Immature natural killer cell (primary cell): ENCODE measurements around the gene ANKH. TPM values are rescaled to one million over a fixed set of nuclear protein-coding genes. Genes with fewer than 3 reads are reported as not detected.

Experiments
- DNase-seq, 3 donors: peaks; one replicate each; pipeline ENCODE4 v3.0.0; 2022; ENCODE audit warnings: mixed read lengths in 1 of 3
- H3K27ac Mint-ChIP-seq, 6 donors: one replicate each; pipeline ENCODE4 v1.8.0; 2020; ENCODE audit warnings: mixed read lengths in 6 of 6, mild to moderate bottlenecking in 5 of 6, inconsistent platforms in 4 of 6, moderate library complexity in 3 of 6
- H3K27me3 Mint-ChIP-seq, 3 donors: one replicate each; pipeline ENCODE4 v1.8.0; 2020 to 2021; ENCODE audit warnings: low read depth in 3 of 3, mild to moderate bottlenecking in 3 of 3, mixed read lengths in 3 of 3, moderate library complexity in 3 of 3, inconsistent platforms in 1 of 3
- H3K36me3 Mint-ChIP-seq, 3 donors: one replicate each; pipeline ENCODE4 v1.8.0; 2020; ENCODE audit warnings: mixed read lengths in 3 of 3, inconsistent platforms in 2 of 3, mild to moderate bottlenecking in 2 of 3
- H3K4me1 Mint-ChIP-seq, 2 donors: one replicate each; pipeline ENCODE4 v1.8.0; 2020; ENCODE audit warnings: inconsistent platforms in 2 of 2, mild to moderate bottlenecking in 2 of 2, mixed read lengths in 2 of 2, moderate library complexity in 1 of 2
- H3K4me3 Mint-ChIP-seq, 5 donors: one replicate each; pipeline ENCODE4 v1.8.0; 2020; ENCODE audit warnings: mild to moderate bottlenecking in 5 of 5, mixed read lengths in 5 of 5, inconsistent platforms in 3 of 5, moderate library complexity in 3 of 5
- H3K9me3 Mint-ChIP-seq, 6 donors: one replicate each; pipeline ENCODE4 v1.8.0; 2020; ENCODE audit warnings: mild to moderate bottlenecking in 6 of 6, mixed read lengths in 6 of 6, inconsistent platforms in 4 of 6, moderate library complexity in 3 of 6
- polyA plus RNA-seq, 3 donors: library from polyadenylated mRNA; unstranded; fragments of 300-500 nt; fragmentation: Illumina TruSeq; gene quantifications; one replicate each; pipeline ENCODE4 v1.2.3, GENCODE V29; 2021

Gene ANKH
- polyA plus RNA-seq, 3 donors from 2014 or later: 20.8 to 26.5 (median 25.4) TPM

DNA sequence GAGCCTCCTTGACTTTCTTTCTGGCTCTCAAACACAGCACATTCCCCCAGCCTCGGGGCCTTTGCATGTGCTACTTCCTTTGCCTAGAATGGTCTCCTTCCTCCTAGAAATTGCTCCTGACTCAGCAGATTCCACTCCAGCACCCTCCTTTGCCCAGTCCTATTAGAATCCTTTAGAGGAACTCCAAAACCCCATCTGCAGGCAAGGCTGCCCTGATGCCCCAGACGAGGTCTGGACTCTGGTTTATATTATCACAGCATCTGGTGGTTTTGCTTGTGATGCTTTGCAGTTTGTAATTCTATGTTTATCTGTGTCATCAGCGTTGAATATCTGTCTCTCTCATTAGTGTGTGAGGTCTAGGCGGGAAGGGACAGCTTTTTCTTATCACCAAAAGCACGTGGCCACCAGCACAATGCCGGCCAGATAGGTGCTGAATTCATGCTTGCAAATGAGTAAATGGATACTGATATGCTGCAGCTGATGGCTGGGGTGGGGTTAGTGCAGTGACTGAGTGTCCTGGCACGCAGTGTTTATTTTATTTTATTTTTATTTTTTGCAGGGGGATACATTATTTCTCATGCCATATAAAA lies 30.0 kb upstream of the ANKH start:
- Mint-ChIP-seq H3K27me3 (peaks cover 3 to 5% (median 4%) of the 10 kb centered on the region in 3 donors), H3K4me3 (no peak overlapping the region), H3K4me1 (no peaks in the 10 kb centered on the region), H3K27ac (no peak overlapping the region), H3K9me3 (no peaks in the 10 kb centered on the region), H3K36me3 (peaks cover 0 to 3% (median 0%) of the 10 kb centered on the region in 3 donors)
- no peak for DNase-seq

DNA sequence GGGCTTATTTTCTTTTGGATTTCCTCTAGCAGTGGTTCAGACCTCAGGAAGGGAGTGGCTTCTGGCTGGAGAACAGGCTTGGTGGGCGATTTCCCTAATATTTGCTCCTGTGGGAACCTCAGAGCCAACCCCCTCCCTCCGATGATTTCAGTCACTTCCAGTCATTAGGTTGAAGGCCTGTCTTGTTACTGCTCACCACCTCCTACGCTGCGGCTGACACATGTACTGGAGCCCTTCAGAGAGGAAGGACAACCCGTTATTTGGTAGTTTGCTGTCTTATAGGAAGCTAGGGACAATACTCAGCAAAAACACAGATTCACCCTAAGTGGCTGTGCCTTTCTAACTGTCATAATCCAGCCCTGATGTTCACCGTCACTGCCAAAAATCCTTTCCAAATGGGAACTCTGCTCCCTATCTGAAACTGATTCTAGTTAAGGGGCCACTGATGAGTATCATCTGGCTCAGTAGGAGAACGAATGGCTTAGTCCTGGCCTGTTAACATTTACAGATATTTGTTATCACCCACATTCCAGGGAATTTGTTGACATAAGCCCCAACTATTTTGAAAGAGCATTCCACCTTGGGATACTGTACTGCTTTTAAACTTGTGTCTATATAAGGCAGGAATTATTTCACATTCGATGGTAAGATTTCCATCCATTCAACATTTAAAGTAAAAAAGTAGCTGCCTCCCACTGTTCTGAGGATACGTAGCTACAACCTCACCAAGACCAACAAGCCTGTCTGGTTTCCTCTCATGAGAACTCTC lies 29.3 kb upstream of the ANKH start:
- no peaks in the 10 kb centered on the region for H3K4me1 Mint-ChIP-seq
- H3K9me3 Mint-ChIP-seq: no peaks in the 10 kb centered on the region
- no peak overlapping the region for H3K4me3 Mint-ChIP-seq
- peaks cover 0 to 3% (median 0%) of the 10 kb centered on the region in 3 donors for H3K36me3 Mint-ChIP-seq
- no peak for DNase-seq
- H3K27me3 Mint-ChIP-seq: peaks cover 3 to 4% (median 3%) of the 10 kb centered on the region in 3 donors
- no peak overlapping the region for H3K27ac Mint-ChIP-seq

DNA sequence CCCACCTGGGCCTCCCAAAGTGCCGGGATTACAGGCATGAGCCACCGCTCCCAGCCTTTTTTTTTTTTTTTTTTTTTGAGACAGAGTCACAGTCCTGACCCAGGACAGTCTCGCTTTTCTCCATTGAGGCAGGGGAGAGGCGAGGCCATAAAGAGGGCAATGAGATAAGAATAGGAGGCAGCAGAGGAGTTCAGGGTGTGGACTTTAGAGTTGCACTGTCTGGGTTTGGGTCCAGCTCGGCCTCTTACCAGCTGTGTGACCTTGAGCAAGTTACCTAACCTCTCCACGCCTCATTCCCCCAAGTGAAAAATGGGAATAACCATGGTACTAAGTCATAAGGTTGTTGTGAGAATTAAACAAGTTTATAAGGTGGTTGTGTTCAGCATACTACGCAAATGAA lies 24.6 kb upstream of the ANKH start:
- Mint-ChIP-seq H3K9me3 (no peaks in the 10 kb centered on the region), H3K27me3 (peaks cover 0 to 4% (median 3%) of the 10 kb centered on the region in 3 donors), H3K27ac (no peak overlapping the region), H3K36me3 (peaks cover 0 to 3% (median 0%) of the 10 kb centered on the region in 3 donors), H3K4me3 (no peak overlapping the region), H3K4me1 (no peaks in the 10 kb centered on the region)
- DNase-seq: no peak

DNA sequence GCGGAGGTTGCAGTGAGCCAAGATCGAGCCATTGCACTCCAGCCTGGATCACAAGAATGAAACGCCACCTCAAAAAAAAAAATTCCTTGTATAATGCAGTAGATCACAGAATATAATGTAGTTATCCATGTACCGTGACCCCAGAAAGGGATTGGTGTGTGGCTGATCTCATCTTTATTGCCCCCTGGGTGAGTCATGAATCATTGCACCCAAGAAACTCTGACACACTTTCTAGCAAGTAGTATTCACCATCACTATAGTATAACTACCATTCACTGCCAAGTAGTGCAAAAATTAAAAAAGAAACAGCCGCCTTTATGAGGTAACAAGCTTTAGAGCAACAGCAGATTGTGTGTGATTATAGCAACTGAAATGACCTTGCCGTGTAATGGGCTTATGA lies 23.7 kb upstream of the ANKH start:
- H3K4me1 Mint-ChIP-seq: no peaks in the 10 kb centered on the region
- H3K27me3 Mint-ChIP-seq: peaks cover 0 to 6% (median 3%) of the 10 kb centered on the region in 3 donors
- no peak overlapping the region for H3K4me3 Mint-ChIP-seq
- no peak overlapping the region for H3K27ac Mint-ChIP-seq
- H3K36me3 Mint-ChIP-seq: peaks cover 0 to 3% (median 0%) of the 10 kb centered on the region in 3 donors
- DNase-seq: peak in 1 of 3 donors; percentile 11
- H3K9me3 Mint-ChIP-seq: no peaks in the 10 kb centered on the region

DNA sequence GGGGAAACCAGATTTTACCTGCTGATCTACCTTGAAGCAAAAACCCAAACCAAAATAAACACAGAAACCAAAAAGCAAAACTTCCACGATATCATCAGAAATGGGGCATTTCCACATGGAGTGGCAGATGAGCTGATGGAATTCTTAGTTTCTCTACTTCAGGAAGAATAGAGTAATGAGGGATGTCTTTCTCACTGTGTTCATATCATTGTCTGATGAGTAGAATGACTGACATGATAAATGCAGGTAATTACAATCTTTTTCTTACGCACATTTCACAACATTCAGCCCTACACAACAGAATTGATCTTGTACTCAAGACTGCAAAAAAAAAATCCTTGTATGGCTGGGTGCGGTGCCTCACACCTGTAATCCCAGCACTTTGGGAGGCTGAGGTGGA lies 23.2 kb upstream of the ANKH start:
- H3K4me1 Mint-ChIP-seq: no peaks in the 10 kb centered on the region
- no peak for DNase-seq
- H3K36me3 Mint-ChIP-seq: peaks cover 0 to 3% (median 0%) of the 10 kb centered on the region in 3 donors
- H3K4me3 Mint-ChIP-seq: no peak overlapping the region
- H3K9me3 Mint-ChIP-seq: no peaks in the 10 kb centered on the region
- no peak overlapping the region for H3K27ac Mint-ChIP-seq
- peaks cover 3 to 6% (median 3%) of the 10 kb centered on the region in 3 donors for H3K27me3 Mint-ChIP-seq

DNA sequence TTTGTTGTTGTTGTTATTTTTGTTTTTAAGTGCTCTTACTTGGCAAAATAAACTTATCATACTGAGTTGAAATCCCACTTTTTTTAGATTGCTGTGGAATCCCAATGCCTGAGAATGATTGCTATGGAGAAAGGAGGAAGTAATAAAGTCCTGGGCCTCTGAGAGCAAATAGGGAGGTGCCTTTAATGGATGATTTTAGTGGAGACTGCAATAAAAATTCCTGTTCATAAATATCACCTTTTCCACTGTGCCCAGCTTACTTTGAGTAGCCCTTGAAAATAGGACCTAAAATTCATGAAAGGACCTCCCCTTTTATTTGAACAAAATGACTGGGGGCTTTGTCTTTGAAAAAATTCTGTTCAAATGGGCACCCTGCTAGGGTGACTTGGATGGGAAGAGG lies 21.8 kb upstream of the ANKH start:
- H3K27me3 Mint-ChIP-seq: peaks cover 3 to 9% (median 3%) of the 10 kb centered on the region in 3 donors
- DNase-seq: no peak
- H3K4me1 Mint-ChIP-seq: no peaks in the 10 kb centered on the region
- no peaks in the 10 kb centered on the region for H3K36me3 Mint-ChIP-seq
- H3K27ac Mint-ChIP-seq: no peak overlapping the region
- no peaks in the 10 kb centered on the region for H3K9me3 Mint-ChIP-seq
- H3K4me3 Mint-ChIP-seq: no peak overlapping the region

DNA sequence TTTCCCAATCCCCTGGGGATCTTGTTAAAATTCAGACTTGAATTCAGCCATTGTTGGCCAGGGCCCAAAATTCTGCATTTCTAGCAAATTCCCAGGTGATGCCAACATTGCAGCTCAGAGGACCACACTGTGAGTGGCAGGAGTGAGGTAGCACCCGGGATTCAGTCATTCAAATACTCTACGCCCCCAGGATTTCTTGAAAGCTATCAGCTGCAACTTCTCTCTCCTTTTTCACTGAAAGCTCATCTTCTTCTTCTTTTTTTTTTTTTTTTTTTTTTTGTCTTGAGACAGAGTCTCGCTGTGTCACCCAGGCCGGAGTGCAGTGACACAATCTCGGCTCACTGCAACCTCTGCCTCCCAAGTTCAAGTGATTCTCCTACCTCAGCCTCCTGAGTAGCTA lies 19.3 kb upstream of the ANKH start:
- H3K4me1 Mint-ChIP-seq: no peaks in the 10 kb centered on the region
- peaks cover 3 to 11% (median 3%) of the 10 kb centered on the region in 3 donors for H3K27me3 Mint-ChIP-seq
- H3K9me3 Mint-ChIP-seq: no peaks in the 10 kb centered on the region
- no peaks in the 10 kb centered on the region for H3K36me3 Mint-ChIP-seq
- no peak overlapping the region for H3K27ac Mint-ChIP-seq
- DNase-seq: no peak
- no peak overlapping the region for H3K4me3 Mint-ChIP-seq

DNA sequence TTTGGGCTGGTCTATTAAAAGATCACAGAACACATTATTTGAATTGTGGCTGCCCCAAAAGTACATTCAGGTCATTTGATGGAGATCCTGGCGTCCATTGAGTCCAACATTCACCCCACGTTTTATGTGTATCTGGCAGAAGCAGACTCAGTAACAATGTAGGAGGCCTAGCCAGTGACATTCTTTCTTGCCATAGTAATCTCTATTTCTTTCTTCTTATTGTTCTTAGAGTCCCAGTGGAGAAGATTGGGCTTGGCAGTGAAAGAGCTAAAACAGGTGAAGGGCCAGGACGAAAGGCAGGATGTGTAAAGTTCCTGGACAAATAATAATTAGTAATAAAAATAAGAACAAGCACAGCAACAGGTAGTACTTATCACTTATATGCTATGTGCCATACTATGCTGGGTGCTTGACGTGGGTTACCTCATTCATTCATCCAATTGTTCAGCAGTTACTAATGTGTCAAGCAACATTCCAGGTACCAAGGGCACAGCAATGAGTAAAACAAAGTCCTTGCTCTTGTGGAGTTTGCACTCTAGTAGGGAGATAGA lies 12.6 kb upstream of the ANKH start:
- no peak for DNase-seq
- Mint-ChIP-seq H3K4me1 (no peaks in the 10 kb centered on the region), H3K27ac (peak overlapping the region in 1 of 6 donors; percentile 9), H3K27me3 (peaks cover 2 to 9% (median 3%) of the 10 kb centered on the region in 3 donors), H3K9me3 (no peaks in the 10 kb centered on the region), H3K4me3 (no peak overlapping the region), H3K36me3 (no peaks in the 10 kb centered on the region)

DNA sequence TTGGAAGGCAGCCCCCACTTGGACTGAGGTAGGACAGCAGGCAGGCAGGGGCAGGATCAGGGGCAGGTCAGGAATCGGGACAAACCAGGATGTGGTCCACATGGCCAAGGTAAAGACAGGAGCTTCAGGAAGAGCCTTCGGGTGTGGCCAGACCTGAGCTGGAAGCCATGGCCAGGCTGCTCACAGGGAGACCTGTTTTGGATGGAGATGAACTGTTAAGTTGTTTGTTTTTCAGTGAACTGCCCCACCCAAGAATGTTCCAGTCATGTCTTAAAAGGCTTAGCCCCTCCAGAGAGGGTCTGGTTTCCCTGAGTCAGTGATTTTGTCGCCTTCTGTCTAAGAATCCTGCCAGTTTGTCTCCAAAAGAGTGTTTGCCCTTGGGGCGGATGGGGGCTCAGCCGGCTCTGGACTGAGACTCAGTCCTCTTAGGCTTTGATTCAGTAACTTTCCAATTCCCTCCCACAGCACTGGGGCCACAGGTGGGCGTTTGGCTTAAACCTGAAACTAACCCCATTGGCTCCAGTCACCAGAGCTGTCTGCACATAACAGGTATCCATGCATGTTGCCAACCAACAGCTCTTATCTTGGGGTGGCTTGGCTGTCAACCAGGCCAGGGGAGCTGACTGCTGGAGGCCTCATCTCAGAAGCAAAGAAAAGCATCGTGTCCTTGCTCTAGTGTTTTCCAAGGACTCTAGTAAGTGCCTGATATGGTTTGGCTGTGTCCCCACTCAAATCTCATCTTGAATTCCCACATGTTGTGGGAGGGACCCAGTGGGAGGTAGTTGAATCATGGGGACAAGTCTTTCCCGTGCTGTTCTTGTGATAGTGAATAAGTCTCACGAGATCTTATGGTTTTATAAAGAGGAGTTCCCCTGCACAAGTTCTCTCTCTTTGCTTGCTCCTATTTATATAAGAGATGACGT lies 11.3 kb upstream of the ANKH start:
- Mint-ChIP-seq H3K4me1 (no peaks in the 10 kb centered on the region), H3K27me3 (peaks cover 3 to 7% (median 3%) of the 10 kb centered on the region in 3 donors), H3K4me3 (no peak overlapping the region), H3K27ac (no peak overlapping the region), H3K9me3 (no peaks in the 10 kb centered on the region), H3K36me3 (no peaks in the 10 kb centered on the region)
- DNase-seq: no peak

DNA sequence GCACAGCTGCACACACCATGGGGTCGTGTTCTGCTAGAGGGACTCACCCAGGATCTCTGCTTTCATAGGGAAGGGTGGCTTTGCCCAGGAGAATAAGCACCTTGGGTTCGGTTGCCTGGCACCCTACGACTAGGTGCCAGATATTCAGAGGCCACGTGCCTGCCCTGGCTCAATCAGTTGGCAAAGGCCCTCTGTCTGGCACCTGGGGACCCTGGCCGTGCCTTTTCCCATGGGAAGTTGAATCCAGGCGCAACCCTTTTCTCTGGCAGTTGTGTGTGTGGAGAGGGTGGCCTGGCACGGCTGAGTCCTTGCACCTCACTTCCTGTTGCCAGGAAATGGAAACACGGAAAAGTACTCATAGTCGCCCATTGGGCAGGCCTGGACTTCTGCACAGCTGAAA lies 10.2 kb upstream of the ANKH start:
- no peak overlapping the region for H3K27ac Mint-ChIP-seq
- no peaks in the 10 kb centered on the region for H3K36me3 Mint-ChIP-seq
- H3K4me1 Mint-ChIP-seq: no peaks in the 10 kb centered on the region
- H3K4me3 Mint-ChIP-seq: no peak overlapping the region
- peaks cover 3 to 7% (median 5%) of the 10 kb centered on the region in 3 donors for H3K27me3 Mint-ChIP-seq
- no peak for DNase-seq
- H3K9me3 Mint-ChIP-seq: no peaks in the 10 kb centered on the region

DNA sequence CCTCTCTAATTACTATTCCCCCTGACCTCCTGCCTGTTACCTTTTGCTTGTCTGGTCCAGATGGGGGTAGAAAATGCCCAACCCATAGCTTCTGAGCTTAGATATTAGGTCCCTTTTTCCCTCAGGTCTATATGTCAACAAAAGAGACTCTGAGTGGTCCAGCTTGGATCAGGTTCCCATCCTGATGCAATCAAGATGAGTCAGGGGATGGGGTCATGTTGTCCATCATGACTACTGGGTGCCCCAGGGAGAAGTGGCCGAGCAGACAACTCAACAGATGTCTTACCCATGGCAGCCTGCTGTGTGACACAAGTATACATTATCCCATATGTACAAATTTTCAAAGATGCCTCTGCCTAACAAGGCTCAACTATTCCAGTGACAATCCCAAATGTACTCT lies 9.1 kb upstream of the ANKH start:
- Mint-ChIP-seq H3K4me3 (no peak overlapping the region), H3K4me1 (no peaks in the 10 kb centered on the region), H3K36me3 (no peaks in the 10 kb centered on the region), H3K27ac (no peak overlapping the region), H3K9me3 (no peaks in the 10 kb centered on the region), H3K27me3 (peaks cover 3 to 9% (median 5%) of the 10 kb centered on the region in 3 donors)
- DNase-seq: no peak

DNA sequence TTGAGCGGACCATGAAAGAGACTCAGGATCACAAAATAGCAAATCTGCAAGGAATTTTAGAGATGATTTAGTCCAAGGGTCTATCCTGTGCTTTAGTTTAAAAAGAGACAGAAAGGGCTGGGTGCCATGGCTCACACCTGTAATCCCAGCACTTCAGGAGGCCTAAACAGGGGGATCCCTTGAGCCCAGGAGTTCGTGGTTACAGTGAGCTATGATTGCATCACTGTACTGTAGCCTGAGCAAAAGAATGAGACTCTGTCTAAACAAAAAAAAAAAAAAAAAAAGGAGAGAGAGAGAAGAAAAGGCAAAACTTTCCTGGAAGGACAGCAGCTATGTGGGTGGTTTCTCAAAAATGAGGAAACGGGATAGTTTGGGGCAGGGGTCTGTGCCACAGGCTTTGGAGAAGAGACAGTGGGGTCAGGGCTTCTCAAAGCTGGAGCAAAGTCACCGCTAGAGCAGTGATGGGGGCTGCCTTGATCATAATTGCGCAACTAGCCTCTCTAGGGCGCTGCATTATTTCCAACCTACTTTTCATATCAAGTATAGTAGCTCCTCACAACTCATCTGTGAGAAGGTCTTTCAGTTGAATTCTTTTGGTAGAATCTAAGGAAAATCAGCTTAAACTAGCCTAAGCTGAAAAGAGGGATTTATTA lies 8.5 kb upstream of the ANKH start:
- no peaks in the 10 kb centered on the region for H3K4me1 Mint-ChIP-seq
- no peaks in the 10 kb centered on the region for H3K9me3 Mint-ChIP-seq
- no peaks in the 10 kb centered on the region for H3K36me3 Mint-ChIP-seq
- H3K4me3 Mint-ChIP-seq: no peak overlapping the region
- DNase-seq: no peak
- H3K27me3 Mint-ChIP-seq: peaks cover 3 to 9% (median 5%) of the 10 kb centered on the region in 3 donors
- no peak overlapping the region for H3K27ac Mint-ChIP-seq

DNA sequence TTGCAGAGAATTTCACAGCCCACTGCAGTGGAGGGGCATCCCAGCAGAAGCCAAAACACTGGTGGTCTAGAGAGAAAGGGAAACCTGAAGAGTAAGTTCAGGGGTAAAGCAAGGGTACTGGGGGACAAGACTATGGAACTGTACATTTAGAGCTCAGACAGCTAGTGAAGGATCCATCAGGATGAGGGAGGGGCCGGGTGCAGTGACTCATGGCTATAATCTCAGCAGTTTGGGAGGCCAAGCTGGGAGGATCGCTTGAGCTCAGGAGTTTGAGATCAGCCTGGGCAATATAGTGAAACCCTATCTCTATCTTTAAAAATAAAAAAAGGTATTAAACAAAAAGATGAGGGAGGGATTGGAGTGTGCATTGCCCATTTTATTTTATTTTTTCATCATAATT lies 7.8 kb upstream of the ANKH start:
- H3K9me3 Mint-ChIP-seq: no peaks in the 10 kb centered on the region
- peaks cover 3 to 7% (median 5%) of the 10 kb centered on the region in 3 donors for H3K27me3 Mint-ChIP-seq
- H3K27ac Mint-ChIP-seq: no peak overlapping the region
- H3K4me1 Mint-ChIP-seq: no peaks in the 10 kb centered on the region
- DNase-seq: no peak
- H3K36me3 Mint-ChIP-seq: no peaks in the 10 kb centered on the region
- H3K4me3 Mint-ChIP-seq: no peak overlapping the region
